NCI-H2107 (cell line): ENCODE results near the gene ZSCAN10.

Experiments
- DNase-seq: peaks from one replicate; lab custom pipeline; 2025; lab: John Stamatoyannopoulos, UW

ZSCAN10 gene

GRCh38 chr16:3112058-3112880, 13.2 kb upstream of the ZSCAN10 start, which contains the start of gene ZNF205:
TSS of gene ZNF205 (plus strand) at chr16:3112586. CDS start at chr16:3113431, 845 bp downstream.
- peak; percentile 78 for DNase-seq

- DNase-seq: peak; percentile 90
These were observed 7.3 kb upstream of the ZSCAN10 start for GRCh38 chr16:3106205-3106928.

- no peak for DNase-seq
These were observed 2.9 kb upstream of the ZSCAN10 start for GRCh38 chr16:3101841-3102470.

GRCh38 chr16:3101018-3101840, 2.1 kb upstream of the ZSCAN10 start:
- DNase-seq: no peak

DNA sequence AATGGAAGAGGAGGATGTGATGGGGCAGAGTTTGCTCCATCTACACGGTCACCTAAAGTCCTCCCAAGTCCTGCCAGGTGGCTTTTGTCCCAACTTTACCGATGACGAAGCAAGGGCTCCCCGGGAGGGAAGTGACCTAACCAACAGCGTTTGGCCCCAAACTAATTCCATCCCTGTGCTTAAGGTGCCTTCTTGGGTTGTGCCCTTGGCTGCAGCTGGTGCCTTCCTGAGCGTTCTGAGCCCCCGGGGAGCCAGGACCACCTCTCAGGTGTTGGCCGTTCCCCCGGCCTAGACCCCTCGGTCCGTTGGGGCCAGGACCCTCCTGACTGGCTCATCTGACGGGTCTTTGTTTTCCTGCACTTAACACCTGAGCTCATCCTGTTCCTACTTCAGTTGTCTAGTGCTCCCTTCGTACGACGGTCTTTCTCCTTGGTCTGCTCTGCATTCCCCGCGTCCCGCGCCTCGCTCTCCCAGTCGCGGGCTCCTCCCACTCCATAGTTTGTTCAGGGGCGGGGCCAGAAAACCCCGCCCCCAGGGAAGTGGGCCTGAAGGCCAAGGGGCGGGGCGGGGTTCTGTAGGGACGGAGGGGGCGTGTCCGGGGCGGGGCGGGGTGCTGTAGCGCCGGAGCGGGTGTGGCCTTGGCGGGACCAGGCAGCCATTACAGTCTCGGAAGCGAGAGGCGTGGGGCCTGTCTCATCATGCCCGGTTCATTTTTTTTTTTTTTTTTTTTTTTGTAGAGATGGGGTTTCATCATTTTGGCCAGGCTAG, 822 bp upstream of the ZSCAN10 start:
- DNase-seq: peak; percentile 45

- DNase-seq: no peak
These were observed 269 bp upstream of the ZSCAN10 start for GRCh38 chr16:3099395-3099731.

GRCh38 chr16:3097266-3097665, 1.8 kb downstream of the ZSCAN10 start:
- DNase-seq: no peak

DNA sequence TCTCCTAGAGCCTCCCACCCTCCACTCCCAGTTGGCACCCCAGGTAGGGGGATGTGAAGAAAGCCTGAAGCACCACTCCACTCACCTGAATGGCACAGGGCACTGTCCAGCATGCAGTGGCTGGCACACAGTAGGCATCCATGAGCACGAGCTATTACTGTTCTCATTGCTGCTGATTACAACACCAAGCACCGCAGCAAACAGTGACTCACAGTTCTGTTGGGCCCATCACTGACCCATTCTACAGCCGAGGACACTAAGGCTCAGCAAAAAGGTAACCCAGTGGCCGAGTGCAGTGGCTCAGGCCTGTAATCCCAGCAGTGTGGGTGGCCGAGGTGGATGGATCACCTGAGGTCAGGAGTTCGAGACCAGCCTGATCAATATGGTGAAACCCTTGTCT, 2.7 kb downstream of the ZSCAN10 start:
- no peak for DNase-seq

GRCh38 chr16:3095869-3096268, 3.2 kb downstream of the ZSCAN10 start:
- DNase-seq: no peak

DNA sequence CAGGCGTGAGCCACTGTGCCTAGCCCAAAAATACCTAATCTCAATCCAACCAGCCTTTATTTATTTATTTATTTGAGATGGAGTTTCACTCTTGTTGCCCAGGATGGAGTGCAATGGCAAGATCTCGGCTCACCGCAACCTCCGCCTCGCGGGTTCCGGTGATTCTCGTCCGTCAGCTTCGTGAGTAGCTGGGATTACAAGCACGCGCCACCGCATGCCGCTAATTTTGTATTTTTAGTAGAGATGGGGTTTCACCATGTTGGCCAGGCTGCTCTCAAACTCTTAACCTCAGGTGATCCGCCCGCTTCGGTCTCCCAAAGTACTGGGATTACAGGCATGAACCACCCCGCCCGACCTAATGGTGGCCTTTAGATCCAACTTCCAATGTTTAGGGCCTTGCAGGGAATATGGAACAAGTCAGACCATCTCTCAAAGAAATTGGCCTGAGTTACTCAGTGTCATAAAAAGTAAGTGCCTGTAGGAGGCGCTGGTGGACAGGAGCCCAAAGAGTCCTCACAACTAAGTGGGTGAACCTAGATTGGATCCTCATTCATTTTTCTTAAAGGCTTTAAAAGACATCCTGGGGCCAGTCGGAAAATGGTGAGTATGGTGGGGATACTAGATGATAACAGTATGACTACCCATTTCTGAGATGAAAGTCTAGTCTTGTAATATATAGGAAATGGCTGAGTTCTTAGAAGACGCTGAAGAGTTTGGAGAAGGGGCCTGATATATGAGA, 4.6 kb downstream of the ZSCAN10 start:
- DNase-seq: no peak

GRCh38 chr16:3092501-3092941, 6.6 kb downstream of the ZSCAN10 start:
- DNase-seq: no peak

DNA sequence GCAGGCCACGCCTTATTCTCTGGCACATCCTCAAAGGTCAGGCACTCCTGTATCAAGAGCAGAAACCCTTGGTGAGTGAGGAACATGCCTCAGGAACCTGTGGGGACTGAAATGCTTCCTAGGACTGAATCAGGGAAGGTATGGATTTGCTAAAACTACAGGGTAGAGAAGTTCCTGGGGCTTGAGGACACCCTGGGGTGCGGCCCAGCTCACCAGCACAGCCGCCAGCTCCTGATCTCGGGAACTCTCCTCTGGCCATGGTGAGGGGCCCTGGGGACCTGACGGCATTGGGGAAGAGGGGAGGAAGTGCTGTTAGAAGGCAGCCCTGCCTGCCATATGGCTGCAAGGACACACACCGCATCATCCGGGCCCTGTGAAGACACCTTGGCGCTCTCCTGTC, 7.5 kb downstream of the ZSCAN10 start:
- DNase-seq: no peak

- DNase-seq: no peak
These were observed 9.1 kb downstream of the ZSCAN10 start for GRCh38 chr16:3089717-3090592.

DNA sequence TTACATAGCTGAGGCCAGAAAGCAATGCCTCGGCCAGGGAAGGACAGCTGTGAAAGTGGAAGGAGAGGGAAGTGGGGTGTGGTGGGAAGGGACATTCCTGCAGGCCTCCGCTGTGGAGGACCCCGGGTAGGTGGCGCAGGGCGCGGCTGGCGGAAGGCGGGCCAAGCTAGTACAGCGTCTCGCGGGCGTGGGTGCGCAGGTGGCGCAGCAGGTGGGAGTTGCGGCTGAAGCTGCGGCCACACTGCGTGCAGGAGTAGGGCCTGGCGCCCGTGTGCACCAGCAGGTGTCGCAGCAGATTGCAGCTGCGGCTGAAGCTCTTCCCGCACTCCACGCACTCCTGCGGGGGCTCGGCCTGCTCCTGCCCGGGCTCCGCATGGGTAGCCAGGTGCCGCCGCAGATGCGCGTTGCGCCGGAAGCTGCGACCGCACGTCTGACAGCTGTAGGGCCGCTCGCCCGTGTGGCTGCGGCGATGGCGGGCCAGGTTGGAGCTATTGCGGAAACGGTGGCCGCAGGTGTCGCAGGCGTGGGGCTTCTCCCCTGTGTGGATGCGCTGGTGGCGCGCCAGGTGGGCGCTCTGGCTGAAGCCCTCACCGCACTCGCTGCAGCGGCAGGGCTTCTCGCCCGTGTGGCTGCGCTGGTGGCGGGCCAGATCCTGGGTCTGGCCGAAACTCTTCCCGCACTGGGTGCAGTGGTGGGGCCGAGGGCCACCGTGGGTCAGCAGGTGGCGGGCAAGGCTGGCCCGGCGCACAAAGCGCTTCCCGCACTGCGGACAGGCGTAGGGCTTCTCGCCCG, 10.0 kb downstream of the ZSCAN10 start:
- no peak for DNase-seq

DNA sequence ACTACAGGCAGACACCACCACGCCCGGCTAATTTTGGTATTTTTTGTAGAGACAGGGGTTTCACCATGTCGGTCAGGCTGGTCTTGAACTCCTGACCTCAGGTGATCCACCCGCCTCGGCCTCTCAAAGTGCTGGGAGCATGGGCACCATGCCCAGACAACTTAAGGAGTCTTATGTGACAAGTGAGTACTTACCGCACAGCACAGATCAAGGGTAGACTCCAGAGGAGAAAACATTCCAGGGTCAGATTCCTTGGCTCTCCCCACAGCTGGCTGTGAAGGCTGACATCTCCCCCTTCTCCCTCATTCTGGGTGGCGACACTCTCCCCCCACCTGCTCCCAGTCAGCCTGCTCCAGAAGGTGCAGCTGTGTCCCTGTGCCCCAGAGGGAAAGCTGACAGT, 10.6 kb downstream of the ZSCAN10 start:
- DNase-seq: no peak

DNA sequence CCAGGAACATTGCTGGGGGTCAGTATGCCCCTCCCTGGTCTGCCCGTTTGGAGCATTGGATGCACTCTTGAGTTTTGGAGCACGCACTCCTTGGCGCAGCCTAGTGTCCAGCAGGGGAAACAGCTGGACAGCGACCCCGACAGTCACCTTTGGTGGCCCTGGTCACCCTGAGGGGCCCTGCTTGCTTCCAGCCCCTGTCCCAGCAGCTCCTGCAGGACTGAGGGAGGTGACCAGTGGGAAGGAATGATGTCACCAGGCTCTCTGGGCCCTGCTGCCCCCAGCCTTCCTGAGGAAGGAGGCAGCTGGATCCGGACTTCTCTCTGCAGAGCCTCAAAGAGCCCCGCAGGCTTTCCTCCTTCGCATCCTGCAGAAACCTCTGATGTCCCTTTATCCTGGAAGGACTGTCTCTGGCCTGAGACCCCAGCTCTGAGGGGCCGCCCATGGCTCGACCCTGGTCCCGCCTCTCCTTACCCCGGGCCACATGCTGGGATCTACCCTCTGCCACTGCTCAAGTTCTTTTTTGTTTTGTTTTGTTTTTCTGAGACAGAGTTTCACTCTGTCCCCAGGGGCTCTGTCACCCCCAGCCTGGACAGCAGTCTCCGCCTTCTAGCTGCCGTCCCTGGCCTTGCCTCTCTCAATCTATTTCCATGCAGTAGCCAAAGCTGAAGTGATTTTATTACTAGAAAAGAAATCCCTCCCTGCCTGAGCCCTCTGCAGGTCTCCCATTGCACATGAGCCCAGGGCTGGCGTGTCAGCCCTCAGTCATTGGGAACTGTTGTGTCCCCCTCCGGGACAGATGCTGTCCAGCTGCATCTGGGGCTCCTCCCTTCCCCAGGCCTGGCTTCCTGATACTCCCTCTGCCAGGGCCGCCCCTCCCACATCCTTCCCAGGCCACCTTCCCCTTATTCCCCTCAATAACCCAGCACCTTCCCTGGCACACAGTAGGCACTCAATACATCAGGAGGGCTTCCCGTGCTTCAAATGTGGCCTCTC, 11.6 kb downstream of the ZSCAN10 start:
- no peak for DNase-seq

DNA sequence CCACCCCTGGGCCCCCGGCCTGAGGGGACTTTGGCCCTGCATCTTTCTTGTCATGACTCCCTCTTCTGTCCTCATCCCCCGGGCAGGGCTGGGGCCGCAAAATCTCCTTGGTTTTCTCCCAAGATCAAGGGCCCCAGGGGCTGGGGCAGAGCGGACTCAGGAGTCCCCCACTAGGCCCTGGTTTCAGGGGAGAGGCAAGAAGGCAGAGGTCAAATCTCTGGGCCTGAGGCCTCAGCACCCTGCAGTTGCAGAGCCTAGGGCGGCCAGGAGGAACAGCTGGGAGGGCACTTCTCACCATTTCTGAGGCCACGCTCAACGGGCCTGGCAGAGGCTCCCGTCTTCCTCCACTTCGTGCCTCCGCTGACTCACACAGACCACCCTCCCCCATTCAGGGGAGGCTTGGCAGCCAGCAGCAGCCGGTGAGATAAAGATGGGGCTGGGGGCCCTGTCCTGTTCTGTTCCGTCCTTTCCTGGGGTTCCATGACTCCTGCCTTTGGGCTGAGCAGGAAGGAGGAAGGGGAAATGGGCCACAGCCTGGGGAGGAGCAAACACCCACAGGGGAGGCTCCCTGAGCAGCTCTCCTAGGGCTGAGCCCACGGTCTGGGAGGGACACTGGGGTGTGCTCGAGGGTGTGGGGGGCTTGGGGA, 12.4 kb downstream of the ZSCAN10 start:
- DNase-seq: no peak
